ENCODE data around the gene CCDC102B.

Gene CCDC102B

DNA sequence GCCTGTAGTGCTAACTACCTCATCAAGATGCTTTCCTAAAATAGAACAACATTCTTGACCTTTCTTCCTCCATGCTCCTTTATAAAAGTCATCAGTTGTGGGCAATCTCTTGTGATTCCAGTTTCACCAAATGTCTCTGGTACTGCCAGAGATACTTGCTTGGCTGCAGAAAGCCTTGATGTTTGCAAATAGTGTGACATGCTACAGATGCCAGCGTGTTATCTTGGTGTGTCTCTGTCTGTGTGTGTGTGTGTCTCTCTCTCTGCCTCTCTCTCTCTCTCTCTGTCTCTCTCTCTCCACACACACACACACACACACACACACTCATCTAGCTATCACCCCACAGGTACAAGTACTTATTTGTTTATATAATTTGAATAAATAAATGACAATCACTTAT is 146.9 kb downstream of the CCDC102B start:
- in situ Hi-C loops (cut with HindIII; ENCODE audit: low sequenced_read_pairs), result no loop called here
- DNase-seq (ENCODE audit: low read depth, low spot score), result no peak

DNA sequence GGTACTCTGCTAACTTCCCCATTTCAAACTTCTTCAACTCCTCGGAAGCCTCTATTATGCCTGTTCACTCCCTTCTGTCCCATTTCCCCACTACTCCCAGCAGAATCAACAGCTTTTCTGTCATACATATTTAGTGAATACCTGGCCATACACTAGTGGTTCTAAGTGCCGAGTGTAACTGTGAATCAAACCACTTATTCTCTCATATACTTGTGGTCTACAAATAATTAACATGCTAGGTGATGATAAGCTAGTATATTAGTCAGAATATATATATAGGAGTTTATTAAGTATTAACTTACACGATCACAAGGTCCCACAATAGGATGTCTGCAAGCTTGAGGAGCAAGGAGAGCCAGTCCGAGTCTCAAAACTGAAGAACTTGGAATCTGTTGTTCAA is 150.7 kb downstream of the CCDC102B start:
- no peak for TF ChIP-seq CTCF (IDR thresholded peaks at IDR 0.05; ENCODE audit: low read depth, low read length)
- in situ Hi-C loops (cut with HindIII; ENCODE audit: low sequenced_read_pairs), result no loop called here
- no peak overlapping the region for H3K4me3 ChIP-seq (ENCODE audit: low read depth, low read length)
- DNase-seq (ENCODE audit: low read depth, low spot score), result no peak

More for the DNA sequence above, 146.9 kb downstream of the CCDC102B start:
- H3K4me3 ChIP-seq (ENCODE audit: low read depth, low read length), result no peak overlapping the region
- TF ChIP-seq CTCF (IDR thresholded peaks at IDR 0.05; ENCODE audit: low read depth, low read length), result no peak

GRCh38 chr18:68954738-68955137 is 156.9 kb downstream of the CCDC102B start:
- no peak overlapping the region for H3K4me3 ChIP-seq (ENCODE audit: low read depth, low read length)
- no peak for TF ChIP-seq CTCF (IDR thresholded peaks at IDR 0.05; ENCODE audit: low read depth, low read length)
- no peak for DNase-seq (ENCODE audit: low read depth, low spot score)
- in situ Hi-C loops (cut with HindIII; ENCODE audit: low sequenced_read_pairs), result no loop called here

- no peak for TF ChIP-seq CTCF (IDR thresholded peaks at IDR 0.05; ENCODE audit: low read depth, low read length)
- in situ Hi-C loops (cut with HindIII; ENCODE audit: low sequenced_read_pairs), result no loop called here
- no peak for DNase-seq (ENCODE audit: low read depth, low spot score)
Measured at GRCh38 chr18:68956650-68957049, 158.8 kb downstream of the CCDC102B start.

DNA sequence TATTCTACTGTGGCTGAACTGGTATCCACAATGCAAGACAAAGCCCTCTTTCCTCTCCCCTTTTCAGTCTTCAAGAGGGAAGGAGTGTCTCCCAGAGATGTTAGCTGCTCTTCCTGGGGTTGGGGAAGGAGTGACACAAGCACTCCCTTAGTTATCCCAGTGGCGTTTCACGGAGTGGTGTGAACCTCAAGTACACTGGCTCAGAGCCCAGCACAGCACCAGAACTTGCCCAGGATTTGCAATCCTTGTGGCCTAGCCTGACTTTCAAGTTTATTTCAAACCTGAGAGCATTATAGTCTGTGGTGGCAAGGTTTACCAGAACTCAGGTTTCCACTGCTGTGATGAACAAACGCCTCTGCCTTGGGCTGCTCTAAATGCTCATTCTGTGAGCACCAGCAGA is 162.5 kb downstream of the CCDC102B start:
- in situ Hi-C loops (cut with HindIII; ENCODE audit: low sequenced_read_pairs), result no loop called here
- peak; percentile 32 for DNase-seq (ENCODE audit: low read depth, low spot score)

More at GRCh38 chr18:68956650-68957049, 158.8 kb downstream of the CCDC102B start:
- H3K4me3 ChIP-seq (ENCODE audit: low read depth, low read length), result no peak overlapping the region

GRCh38 chr18:68962623-68963022 is 164.7 kb downstream of the CCDC102B start:
- no peak overlapping the region for H3K4me3 ChIP-seq (ENCODE audit: low read depth, low read length)
- no peak for TF ChIP-seq CTCF (IDR thresholded peaks at IDR 0.05; ENCODE audit: low read depth, low read length)
- in situ Hi-C loops (cut with HindIII; ENCODE audit: low sequenced_read_pairs), result no loop called here
- DNase-seq (ENCODE audit: low read depth, low spot score), result no peak

More for the DNA sequence above, 162.5 kb downstream of the CCDC102B start:
- no peak for TF ChIP-seq CTCF (IDR thresholded peaks at IDR 0.05; ENCODE audit: low read depth, low read length)
- H3K4me3 ChIP-seq (ENCODE audit: low read depth, low read length), result no peak overlapping the region

GRCh38 chr18:68965817-68966216 is 167.9 kb downstream of the CCDC102B start:
- no peak for TF ChIP-seq CTCF (IDR thresholded peaks at IDR 0.05; ENCODE audit: low read depth, low read length)
- peak; percentile 30 for DNase-seq (ENCODE audit: low read depth, low spot score)
- in situ Hi-C loops (cut with HindIII; ENCODE audit: low sequenced_read_pairs), result no loop called here
- no peak overlapping the region for H3K4me3 ChIP-seq (ENCODE audit: low read depth, low read length)

All from astrocyte of the spinal cord (primary cell).